ENCODE results near the gene SEMA6A.

Gene SEMA6A

DNA sequence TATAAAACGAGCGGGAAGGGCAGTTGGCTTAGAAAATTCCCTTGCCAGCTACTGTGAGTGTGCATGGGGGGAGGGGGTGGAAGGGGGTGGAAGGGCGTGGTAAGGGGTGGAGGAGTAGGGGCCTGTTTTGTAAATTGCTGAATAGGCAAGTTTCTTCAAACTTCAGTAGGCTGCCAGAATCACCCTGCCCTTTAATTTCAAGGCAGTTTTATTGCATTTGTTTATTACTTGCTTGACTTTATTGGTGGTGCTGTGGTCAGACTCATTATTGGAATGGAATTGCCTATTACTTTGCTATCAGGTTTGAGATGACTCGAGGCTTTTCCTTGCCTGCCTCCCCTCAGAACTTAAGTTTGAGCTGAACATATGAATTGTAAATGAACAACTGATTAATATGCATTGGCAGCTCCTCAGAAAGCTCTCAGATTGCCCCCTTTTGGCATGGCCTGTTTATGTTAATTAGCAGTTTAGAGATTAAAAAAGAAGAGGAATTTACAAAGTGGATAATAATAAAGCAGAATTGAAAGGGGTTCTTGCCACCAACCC, 76.0 kb downstream of the SEMA6A start:
- in situ Hi-C loops (cut with MboI; ENCODE audit: low sequenced_read_pairs): no loop called here

DNA sequence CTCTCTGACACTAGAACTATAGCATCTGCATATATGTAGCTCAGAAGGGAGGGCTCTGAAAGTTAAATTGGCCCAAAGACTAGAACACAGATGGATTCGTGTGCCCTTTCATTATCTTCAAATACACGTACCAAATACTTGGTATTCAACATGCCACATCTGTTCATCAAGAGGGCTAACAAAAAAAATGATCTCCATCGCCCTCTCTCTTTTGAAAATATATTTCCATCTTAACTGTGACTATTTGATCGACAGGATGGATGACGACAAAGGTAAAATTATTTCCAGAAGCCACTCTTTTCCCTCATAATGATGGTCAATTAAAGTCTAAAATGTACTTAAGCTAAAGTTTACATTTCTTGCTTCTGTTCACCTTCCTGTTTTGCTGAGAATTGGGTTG, 77.0 kb downstream of the SEMA6A start:
- in situ Hi-C loops (cut with MboI; ENCODE audit: low sequenced_read_pairs): no loop called here

DNA sequence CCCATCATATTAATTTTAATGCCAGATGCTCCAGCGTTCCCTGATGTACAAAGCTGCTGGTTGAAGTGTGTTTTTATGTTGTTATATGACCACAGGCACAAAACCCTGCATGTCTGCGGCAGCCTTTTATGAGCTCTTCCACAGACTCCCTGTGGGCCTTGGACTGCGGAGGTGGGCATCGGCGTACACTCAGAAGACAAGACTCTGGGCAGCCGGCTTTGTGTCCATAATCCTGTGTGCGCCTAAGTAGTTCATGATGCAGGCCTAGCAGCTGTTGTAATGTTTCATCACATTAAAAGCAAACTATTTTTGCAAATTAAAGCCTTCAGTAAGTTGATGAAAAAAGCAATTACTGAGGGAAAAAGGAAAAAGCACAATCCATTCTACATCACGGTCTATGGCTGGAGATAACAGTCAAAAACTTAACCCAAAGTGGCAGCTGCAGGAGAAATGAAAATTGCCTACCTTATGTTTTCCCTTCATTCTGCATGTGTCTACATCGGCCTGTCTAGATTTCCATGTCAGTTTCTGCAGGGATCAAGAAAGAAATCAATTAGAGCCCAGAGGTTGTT, 78.8 kb downstream of the SEMA6A start:
- in situ Hi-C loops (cut with MboI; ENCODE audit: low sequenced_read_pairs): no loop called here

DNA sequence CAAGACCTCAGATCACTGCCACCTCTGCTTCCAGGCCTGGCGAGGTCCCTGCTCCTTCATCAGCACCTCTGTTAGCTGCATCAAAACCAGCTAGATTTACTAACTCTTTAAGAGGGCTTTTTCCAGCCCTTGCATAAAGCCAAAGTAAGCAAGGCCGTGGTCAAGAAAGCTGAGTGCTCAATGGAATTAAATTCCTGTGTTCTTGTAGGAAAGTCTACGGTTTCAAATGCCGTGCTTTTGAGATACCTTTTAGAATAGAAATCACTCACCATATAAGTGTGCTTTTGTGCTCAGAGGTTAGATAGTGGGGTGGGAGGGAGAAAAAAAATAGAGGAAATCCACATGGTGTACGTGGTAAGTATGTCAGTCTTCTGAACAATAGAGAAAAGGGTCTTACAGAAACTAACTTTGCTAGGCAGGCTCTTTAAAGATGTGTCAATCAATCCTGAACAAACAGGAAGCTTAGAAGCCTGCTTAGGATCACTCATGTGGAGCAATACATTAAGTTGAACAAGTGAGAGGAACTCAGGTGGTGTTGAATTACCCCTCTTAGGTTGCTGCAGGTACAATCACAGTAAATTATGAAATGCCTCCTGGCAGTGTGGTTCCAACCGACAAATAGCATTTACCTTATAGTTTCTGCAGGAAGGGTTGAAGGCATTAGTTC, 79.7 kb downstream of the SEMA6A start:
- in situ Hi-C loops (cut with MboI; ENCODE audit: low sequenced_read_pairs): no loop called here

DNA sequence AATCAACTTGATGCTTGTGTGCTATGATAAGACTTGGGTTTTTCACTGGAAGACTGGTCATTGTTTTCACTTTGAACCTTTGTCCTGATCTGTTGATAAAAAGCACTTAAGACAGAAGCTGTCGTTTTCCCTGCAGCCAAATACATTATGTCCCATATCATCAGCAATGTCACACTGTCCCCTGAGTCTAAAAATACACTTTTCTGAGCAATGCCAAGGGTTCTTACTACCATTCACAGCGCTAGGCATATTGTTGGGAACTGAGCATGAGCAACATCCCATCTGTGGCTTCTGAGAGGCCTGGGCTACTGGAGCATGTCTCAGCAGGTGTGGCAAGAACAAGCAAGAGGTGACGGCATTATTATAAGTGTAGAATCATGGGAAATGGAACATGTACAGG, 81.8 kb downstream of the SEMA6A start:
- in situ Hi-C loops (cut with MboI; ENCODE audit: low sequenced_read_pairs): no loop called here

DNA sequence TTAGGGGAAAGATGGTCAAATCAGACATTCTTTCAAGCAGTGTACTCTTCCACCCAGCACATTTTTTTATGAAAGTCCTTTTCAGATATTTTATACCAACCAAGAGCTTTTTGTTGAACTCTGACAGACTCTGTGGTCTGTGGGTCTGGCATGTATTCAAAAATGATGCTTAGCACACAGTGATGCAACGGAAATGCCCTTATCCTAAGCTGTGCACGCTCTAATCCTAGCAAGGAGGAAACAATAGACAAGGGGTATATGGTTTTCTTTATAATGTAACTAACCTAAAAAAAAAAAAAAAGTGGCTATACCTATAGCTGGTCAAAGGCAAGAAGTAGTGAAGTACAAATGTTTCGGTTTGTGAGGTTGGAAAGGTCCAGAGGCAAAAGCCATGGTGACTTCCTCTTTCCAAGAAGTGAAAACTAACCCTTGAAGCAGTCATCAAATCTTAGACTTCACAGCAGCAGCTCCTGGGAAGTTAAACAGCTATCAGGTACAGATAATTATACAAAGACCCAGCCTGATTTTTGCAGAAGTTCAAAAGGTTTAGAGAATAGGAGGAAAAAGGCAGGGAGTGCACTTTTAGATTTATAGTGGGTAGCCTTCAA, 82.5 kb downstream of the SEMA6A start:
- in situ Hi-C loops (cut with MboI; ENCODE audit: low sequenced_read_pairs): no loop called here

DNA sequence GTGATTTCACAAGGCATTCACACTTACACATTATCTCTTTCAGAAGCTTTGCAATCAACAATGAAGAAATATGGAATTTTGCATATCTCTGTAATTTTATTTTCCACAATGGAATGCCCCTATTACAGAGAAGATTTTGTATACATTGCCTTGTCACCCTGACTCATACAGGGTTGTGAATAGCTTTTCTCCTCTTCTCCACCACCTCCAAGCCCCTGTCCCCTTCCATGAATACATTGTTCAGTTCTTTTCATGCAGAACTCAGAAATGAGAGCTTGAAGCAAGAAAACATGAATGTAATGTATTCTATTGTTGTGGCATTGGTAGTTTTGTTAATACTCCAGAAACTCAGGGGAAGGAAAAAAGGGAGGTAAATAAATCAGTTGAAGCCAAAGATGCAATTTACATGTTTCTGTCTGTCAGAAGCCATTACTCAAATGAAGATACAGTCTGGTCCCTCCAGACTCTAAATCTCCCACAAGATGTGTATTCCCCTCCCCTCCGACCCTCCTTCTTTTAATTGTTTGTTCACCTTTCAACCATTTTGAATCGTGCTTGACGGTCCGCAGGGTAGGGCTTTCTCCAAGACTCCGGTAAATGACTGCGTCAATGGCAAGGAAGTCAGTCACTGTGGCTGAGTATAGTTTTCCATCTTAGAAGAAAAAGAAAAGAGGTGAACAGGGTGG, 86.1 kb downstream of the SEMA6A start:
- in situ Hi-C loops (cut with MboI; ENCODE audit: low sequenced_read_pairs): no loop called here

DNA sequence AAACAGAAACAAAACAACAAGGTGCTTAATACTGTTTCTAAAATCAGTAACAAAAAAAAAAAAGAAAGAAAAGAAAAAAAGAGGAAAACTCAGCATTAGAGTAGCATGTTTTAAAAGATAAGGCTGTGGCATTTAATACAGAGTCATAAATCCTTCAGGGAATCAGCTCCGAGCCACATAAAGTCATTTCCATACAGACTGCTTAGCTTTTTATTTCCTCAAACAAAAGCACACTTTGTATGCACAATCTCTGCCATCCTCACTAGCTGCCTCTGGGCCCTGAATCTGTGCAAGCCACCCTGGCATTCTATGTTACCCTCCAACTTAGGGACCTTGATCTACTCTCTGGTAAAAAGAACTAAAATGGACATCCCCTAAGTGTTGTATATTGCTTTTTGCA, 87.6 kb downstream of the SEMA6A start:
- in situ Hi-C loops (cut with MboI; ENCODE audit: low sequenced_read_pairs): no loop called here

DNA sequence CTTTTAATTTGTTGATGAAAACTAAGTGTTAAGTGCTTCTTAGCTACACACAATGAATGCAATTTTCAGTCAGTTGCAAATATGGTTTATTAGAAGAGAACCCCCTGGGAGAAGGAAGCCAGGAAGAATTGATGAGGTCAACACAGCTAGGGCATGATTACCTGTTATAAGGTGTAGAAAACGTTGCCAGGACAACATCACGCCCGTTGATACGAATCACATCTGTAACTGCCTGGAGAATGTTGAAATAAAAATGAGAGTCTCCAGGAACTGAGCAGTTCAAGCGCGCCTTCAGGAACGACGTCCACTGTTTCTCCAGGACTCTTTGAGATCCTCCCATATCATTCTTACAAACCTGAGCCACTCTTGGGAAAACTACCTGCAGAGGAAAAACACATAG, 88.0 kb downstream of the SEMA6A start:
- in situ Hi-C loops (cut with MboI; ENCODE audit: low sequenced_read_pairs): no loop called here

DNA sequence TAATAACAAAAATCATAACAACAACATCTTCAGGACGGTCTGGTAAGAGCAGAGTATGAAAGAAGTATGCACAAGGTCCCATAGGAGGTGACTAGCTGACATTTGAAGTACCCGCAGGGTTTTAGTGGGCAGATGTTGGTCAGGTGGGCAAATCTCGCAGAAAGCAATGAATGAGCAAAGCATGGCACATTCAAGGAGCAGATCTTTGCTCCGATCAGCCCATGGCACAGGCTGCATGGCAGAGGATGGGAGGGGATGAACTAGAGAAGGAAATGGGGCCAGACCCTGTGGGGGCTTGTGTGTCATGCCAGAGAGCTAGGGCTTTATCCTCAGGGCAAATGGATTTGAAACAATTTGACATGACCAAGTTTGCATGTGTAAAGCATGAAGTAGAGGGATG, 90.0 kb downstream of the SEMA6A start:
- in situ Hi-C loops (cut with MboI; ENCODE audit: low sequenced_read_pairs): no loop called here

DNA sequence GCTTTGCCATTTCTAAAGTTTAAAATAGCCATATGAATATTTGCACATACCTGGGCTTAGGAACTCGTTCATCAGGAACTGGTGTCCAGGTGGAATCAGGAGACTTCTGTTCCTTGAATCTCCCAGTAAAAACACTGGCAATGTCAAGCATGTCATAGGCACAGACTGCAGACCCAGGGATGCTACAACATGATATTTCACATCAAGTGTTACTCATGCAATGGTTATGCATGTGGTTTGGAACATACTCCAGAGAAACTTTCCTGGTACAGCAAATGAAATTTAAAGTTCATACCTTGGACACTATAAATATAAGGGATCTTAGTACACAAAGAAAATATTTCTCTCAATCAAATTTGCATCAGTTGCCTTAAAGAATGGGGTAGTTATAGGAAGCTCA, 92.2 kb downstream of the SEMA6A start:
- in situ Hi-C loops (cut with MboI; ENCODE audit: low sequenced_read_pairs): no loop called here

DNA sequence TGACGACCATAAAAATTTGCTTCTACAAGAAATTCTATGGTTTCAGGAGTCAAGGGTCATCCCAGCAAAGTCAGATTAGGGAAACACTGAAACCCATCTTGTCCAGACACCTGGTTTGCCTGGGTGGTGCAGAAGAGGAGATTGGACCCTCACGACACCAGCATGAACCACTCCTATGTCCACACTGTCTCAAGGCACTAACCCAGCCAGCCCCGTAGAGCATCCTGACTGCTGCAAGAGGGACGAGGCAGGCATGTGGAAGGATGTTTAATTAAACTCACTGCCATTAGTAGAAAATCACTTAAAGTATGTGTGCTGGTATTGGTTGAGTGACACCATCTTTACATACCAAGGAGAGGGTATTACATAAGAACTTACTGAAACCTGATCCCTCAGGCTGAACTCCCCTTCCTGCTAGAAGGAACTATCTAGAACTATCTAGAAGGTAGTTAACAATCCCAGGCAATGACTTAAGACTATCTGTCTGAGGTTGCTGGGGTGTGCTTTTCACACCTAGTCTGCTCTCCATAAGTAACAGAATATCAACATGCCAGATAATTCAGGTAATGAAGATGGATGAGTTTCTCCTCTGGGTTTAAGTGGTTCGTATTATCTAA, 93.6 kb downstream of the SEMA6A start:
- in situ Hi-C loops (cut with MboI; ENCODE audit: low sequenced_read_pairs): no loop called here

DNA sequence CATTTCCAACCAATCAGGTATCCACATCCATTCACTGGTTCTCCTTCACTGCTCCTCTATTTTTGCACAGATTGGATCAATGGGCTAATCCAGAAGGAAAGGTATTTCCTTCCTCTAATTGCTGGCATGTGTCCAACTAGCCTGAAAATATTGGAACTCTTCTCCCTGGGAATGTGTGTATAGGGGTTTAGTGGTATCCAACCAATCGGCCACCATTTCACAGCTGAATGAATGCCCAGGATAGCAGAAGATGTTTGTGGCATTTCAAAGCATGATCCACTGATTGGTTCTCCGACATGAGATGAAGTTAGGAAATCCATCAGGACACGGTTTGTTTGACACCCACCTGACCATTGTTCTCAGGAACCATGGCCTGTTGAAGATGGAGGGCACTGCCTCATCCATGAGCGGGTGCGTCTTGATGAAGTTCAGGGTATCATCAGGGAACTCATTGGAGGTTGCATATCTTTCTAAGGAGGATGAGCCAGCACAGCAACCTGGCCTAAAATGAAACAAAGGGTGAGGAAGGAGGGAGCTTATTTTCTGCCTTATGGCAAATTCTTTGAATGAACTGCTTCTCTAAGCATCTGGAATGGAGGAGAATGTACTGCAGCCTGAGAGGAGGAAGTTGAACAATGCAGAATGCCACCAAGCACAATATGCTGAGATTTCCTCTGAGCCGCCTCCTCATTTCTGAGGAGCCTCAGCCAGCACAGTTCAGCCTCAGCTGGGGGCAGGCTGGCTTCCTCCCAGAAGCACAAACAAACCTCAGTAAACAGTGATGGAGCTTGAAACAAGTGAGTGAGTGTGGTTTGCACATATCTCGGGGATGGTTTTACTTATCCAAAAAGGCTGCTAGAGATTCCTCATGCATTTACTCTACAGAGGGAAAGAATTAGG, 94.6 kb downstream of the SEMA6A start:
- in situ Hi-C loops (cut with MboI; ENCODE audit: low sequenced_read_pairs): no loop called here

DNA sequence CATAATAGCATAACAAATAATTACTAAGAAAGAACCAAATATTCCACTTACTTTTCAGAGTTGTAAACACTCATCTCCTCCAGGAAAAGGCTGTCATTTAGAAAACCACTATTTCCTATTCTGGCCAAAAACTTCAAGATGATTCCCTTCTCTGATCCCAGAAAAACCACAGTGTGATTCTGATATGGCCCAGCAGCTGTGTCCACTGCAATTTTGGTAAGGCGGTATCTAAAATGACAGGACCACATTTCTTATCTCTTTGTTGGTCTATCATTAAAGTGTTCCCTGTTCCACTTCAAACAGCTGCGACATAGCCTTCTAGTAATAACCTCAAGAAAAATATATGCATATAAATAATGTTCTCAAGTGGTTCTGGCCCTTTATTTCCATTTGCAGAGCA, 96.1 kb downstream of the SEMA6A start:
- in situ Hi-C loops (cut with MboI; ENCODE audit: low sequenced_read_pairs): no loop called here

DNA sequence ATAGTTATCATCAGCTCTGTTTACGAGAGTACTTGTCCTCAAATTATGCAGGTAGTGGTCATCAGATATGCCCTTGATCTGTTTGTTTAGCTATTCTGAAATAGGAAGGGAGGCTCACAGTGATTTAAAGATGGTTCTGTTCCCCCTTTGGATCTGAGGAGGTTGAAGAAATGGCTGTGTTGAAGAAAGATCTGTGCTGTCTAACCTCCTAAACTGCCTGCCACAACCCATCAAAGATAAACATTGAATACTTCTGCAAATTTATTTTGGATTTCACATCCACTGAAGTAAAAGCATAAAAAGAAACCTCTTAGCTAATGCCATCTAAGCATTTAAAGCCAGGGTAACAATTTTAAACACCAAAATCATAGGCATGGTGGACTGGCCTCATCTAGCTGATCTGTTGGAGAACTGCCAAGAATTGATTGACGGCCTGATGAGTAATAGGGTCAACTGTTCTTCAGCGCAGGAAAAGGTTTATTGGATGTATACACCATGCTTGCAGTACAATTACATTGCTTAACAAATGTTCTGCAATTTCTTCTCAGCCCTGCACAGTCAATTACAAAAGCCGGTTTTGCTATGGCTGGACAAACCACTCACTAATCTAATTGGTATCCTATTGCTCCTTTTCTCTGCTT, 97.6 kb downstream of the SEMA6A start:
- in situ Hi-C loops (cut with MboI; ENCODE audit: low sequenced_read_pairs): no loop called here

DNA sequence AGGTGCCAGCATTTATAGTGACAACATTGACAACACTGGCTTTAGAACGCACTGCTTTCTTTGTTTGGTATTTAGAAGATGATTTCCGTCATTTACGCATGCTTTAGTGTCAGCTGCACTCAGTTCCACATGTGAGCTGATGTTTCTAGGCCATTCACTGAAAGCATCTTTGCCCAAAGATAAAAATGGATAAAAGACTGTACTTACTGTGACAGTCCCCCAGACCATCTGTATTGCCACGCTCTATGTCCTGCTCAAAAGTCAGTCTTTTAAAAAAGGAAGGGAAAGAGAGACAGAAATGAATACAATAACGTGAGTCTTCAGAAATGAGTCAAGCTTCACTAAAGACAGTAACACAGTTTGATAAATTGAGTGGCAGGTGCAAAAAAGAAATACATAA, 99.3 kb downstream of the SEMA6A start:
- in situ Hi-C loops (cut with MboI; ENCODE audit: low sequenced_read_pairs): no loop called here

DNA sequence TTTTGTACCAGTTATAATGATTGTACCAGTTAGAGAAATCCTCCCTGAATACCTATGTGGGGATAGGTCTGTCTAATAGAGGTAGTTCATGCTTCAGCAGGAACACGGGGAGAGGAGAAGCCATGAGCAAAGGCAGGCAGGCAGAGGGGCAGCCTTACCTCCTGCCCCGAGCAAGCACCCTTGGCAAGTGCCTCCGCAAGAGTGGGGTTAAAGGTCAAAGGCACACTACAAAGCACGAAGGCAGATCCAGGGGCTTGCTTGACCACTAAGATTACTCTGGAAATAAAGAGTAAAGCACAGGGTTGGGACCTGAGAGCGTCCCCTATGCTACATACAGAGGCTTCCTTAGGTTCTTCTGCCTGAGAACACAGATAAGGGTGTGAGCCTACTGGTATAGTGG, 100.9 kb downstream of the SEMA6A start:
- in situ Hi-C loops (cut with MboI; ENCODE audit: low sequenced_read_pairs): no loop called here

DNA sequence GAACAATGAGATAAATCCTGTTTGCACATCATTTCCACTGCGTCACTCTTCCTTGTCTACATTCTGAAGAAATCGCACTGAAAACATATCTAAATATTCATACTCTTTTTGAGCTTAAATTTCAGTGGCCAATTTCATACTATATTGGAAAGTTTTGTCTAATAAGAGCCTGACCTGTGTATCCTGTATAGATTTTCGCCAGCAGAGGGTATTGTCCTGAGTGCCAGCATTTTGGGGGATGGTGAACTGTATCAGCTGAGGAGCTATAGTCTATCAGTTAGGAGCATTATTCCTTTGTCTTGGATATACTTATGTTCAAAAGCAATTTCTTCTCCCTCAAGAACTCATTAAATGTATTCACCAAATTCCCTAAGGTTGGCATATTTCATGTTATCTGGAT, 102.3 kb downstream of the SEMA6A start:
- in situ Hi-C loops (cut with MboI; ENCODE audit: low sequenced_read_pairs): no loop called here

DNA sequence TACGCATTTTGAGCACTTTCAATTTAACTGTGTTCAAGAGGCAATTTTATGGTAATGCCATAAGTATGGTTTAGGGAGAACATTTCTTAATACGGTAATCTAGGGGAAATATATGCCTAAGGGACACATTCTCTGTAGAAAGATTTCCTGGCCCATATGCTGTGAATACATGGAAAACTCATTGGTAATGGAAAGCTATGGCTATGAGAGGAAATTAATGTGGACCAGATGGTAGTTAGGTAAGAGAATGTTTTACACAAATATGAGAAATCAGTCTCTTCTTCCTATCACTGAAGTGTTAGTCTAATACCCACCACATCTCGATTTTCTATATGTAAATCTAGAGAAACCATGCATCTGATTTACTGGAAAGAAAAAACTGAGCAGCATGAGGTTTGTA, 105.0 kb downstream of the SEMA6A start:
- in situ Hi-C loops (cut with MboI; ENCODE audit: low sequenced_read_pairs): no loop called here

DNA sequence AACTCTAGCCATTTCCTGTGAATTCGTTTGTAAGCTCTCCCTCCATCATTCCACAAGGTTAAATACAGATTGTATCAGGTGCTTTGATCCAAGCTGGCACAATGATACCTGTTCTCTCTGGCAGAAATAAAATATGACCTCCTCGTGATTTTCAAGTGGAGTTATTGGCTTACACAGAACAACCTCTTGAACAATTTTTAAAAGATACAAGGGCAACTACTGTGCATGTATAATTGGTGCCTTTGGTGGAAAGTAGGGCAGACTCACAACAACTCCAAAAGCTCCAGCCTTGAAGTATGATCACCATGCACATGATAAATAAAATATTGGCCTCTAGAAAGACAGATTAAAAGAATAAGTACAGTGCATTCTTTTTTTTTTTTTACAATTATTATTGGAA, 106.0 kb downstream of the SEMA6A start:
- in situ Hi-C loops (cut with MboI; ENCODE audit: low sequenced_read_pairs): no loop called here
